ENCODE results near the gene DNM1L. TPM values are rescaled to one million over a fixed set of nuclear protein-coding genes. Genes with fewer than 3 reads are reported as not detected.
"Not testable (repeated sequence)": the region's sequence is repeated elsewhere in the genome, so short reads cannot be mapped to it uniquely, and the experiment has no call there.

DNM1L gene
- total RNA-seq, 2 donors from 2014 or later, result 44.7 to 67.6 TPM

- no peaks in the 10 kb centered on the region for H3K4me1 Mint-ChIP-seq
- H3K9me3 Mint-ChIP-seq, result no peaks in the 10 kb centered on the region
- no peak for ATAC-seq (replicated peaks)
- peaks cover 64% of the 10 kb centered on the region for H3K36me3 Mint-ChIP-seq (ENCODE audit: low read depth)
- no peak overlapping the region for H3K27ac Mint-ChIP-seq
- no peaks in the 10 kb centered on the region for H3K27me3 Mint-ChIP-seq
- H3K4me3 Mint-ChIP-seq, result no peak overlapping the region
These were observed 35.7 kb downstream of the DNM1L start for GRCh38 chr12:32714772-32715171.

GRCh38 chr12:32718926-32719325 lies 39.8 kb downstream of the DNM1L start:
- no peak overlapping the region for H3K27ac Mint-ChIP-seq
- H3K9me3 Mint-ChIP-seq, result no peaks in the 10 kb centered on the region
- no peak overlapping the region for H3K4me3 Mint-ChIP-seq
- H3K4me1 Mint-ChIP-seq, result no peaks in the 10 kb centered on the region
- ATAC-seq (replicated peaks), result no peak
- no peaks in the 10 kb centered on the region for H3K27me3 Mint-ChIP-seq
- H3K36me3 Mint-ChIP-seq (ENCODE audit: low read depth), result peaks cover 63% of the 10 kb centered on the region

- Mint-ChIP-seq H3K36me3 (ENCODE audit: low read depth) (peaks cover 90% of the 10 kb centered on the region), H3K4me1 (peaks cover 11% of the 10 kb centered on the region)
- H3K9me3 Mint-ChIP-seq; H3K4me3 Mint-ChIP-seq; H3K27me3 Mint-ChIP-seq; H3K27ac Mint-ChIP-seq; ATAC-seq (replicated peaks): not testable (repeated sequence)
These were observed 46.2 kb downstream of the DNM1L start for GRCh38 chr12:32725308-32725707.

GRCh38 chr12:32726286-32726685 lies 47.2 kb downstream of the DNM1L start:
- Mint-ChIP-seq H3K36me3 (ENCODE audit: low read depth) (peaks cover 87% of the 10 kb centered on the region), H3K4me1 (peaks cover 11% of the 10 kb centered on the region), H3K27ac (peak overlapping the region; percentile 76), H3K27me3 (no peaks in the 10 kb centered on the region), H3K9me3 (no peaks in the 10 kb centered on the region), H3K4me3 (no peak overlapping the region)
- no peak for ATAC-seq (replicated peaks)

DNA sequence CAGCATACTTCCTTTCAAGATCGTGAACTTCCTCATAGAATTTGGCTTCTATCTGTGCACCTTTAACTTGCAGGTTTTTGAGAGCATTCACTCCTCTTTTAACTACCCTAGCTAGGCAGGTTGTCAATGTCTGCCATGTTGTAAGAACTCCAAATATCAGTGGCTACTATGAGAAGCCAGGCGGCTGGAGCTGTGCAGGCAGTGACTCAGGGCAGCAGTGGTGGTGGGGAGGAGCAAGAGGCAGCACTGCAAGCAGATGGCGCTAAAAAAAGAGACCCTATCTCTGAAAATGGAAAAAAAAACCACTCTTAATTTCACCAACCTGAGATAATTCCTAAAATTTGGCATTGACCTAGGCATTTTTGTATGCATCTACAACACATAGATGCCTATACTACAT lies 48.1 kb downstream of the DNM1L start:
- H3K4me3 Mint-ChIP-seq, result no peak overlapping the region
- H3K9me3 Mint-ChIP-seq, result no peaks in the 10 kb centered on the region
- H3K36me3 Mint-ChIP-seq (ENCODE audit: low read depth), result peaks cover 87% of the 10 kb centered on the region
- H3K27ac Mint-ChIP-seq, result peak overlapping the region; percentile 76
- H3K27me3 Mint-ChIP-seq, result no peaks in the 10 kb centered on the region
- H3K4me1 Mint-ChIP-seq, result peaks cover 11% of the 10 kb centered on the region
- ATAC-seq (replicated peaks), result no peak

GRCh38 chr12:32734952-32735351 lies 55.9 kb downstream of the DNM1L start:
- H3K27me3 Mint-ChIP-seq, result no peaks in the 10 kb centered on the region
- H3K4me1 Mint-ChIP-seq, result no peaks in the 10 kb centered on the region
- H3K36me3 Mint-ChIP-seq (ENCODE audit: low read depth), result peaks cover 96% of the 10 kb centered on the region
- no peak overlapping the region for H3K4me3 Mint-ChIP-seq
- no peak overlapping the region for H3K27ac Mint-ChIP-seq
- H3K9me3 Mint-ChIP-seq, result no peaks in the 10 kb centered on the region
- no peak for ATAC-seq (replicated peaks)

DNA sequence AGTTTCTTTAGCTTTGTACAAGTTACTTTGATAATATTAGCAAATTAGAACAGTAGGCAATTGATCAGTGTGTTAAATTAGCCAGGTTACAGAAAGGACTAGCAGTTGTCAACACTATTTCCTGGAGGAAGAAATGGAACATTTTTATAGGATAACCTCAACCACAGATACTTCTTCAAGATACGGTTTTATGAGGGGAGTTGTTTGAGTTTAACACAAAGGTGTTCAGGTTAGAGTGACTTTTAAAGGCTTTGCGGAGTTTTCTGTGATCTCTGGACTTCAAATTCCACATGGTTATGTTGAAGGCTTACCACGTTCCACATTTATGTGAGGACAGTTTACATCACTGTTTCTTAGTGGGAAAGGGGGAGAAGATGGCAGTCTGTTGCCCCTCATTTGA lies 57.3 kb downstream of the DNM1L start:
- ATAC-seq (replicated peaks), result no peak
- Mint-ChIP-seq H3K4me3 (no peak overlapping the region), H3K27me3 (no peaks in the 10 kb centered on the region), H3K27ac (peak overlapping the region; percentile 39), H3K4me1 (no peaks in the 10 kb centered on the region), H3K9me3 (no peaks in the 10 kb centered on the region), H3K36me3 (ENCODE audit: low read depth) (peaks cover 99% of the 10 kb centered on the region)

DNA sequence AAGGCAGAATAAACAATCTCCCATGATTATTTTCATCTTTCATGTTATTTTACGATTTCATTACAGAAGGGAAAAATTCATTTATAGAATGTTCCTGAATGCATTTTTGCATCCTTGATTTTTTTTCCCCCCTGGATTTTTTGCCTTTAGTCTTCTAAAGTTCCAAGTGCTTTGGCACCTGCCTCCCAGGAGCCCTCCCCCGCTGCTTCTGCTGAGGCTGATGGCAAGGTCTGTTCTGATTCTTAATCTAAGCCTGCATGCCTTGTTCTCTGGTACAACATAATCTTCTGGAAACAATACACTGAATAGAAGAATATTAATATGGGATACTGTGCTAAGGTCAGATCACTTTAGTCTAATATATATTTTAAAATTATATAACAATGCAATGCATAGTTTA lies 58.6 kb downstream of the DNM1L start:
- H3K36me3 Mint-ChIP-seq (ENCODE audit: low read depth), result peaks cover 99% of the 10 kb centered on the region
- no peak overlapping the region for H3K27ac Mint-ChIP-seq

GRCh38 chr12:32739279-32739678 lies 60.2 kb downstream of the DNM1L start:
- no peak for ATAC-seq (replicated peaks)
- Mint-ChIP-seq H3K9me3 (no peaks in the 10 kb centered on the region), H3K4me3 (no peak overlapping the region), H3K4me1 (peaks cover 5% of the 10 kb centered on the region), H3K27ac (peak overlapping the region; percentile 41), H3K36me3 (ENCODE audit: low read depth) (peaks cover 99% of the 10 kb centered on the region), H3K27me3 (no peaks in the 10 kb centered on the region)

More for the DNA sequence above, 58.6 kb downstream of the DNM1L start:
- Mint-ChIP-seq H3K9me3 (no peaks in the 10 kb centered on the region), H3K4me1 (no peaks in the 10 kb centered on the region), H3K27me3 (no peaks in the 10 kb centered on the region), H3K4me3 (no peak overlapping the region)
- no peak for ATAC-seq (replicated peaks)

- Mint-ChIP-seq H3K9me3 (no peaks in the 10 kb centered on the region), H3K4me3 (no peak overlapping the region), H3K27ac (no peak overlapping the region), H3K4me1 (peaks cover 5% of the 10 kb centered on the region), H3K36me3 (ENCODE audit: low read depth) (peaks cover 99% of the 10 kb centered on the region), H3K27me3 (no peaks in the 10 kb centered on the region)
- ATAC-seq (replicated peaks), result no peak
These were observed 63.0 kb downstream of the DNM1L start for GRCh38 chr12:32742133-32742532.

DNA sequence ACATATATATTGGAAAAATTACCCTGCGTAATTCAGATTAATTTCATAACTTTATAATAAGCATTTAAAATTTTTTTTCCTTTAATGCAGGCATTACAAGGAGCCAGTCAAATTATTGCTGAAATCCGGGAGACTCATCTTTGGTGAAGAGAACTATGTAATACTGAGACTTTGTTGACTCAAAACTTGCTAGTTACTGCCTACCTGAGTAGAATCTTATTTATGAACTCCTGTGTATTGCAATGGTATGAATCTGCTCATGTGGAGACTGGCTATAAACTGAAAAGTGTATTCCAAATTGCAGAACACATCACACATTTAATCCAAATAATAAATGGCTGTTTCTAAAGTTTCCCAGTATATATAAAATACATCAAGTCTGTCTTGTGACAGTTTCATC lies 64.2 kb downstream of the DNM1L start:
- no peaks in the 10 kb centered on the region for H3K27me3 Mint-ChIP-seq
- peaks cover 5% of the 10 kb centered on the region for H3K4me1 Mint-ChIP-seq
- ATAC-seq (replicated peaks), result peak; percentile 31
- H3K36me3 Mint-ChIP-seq (ENCODE audit: low read depth), result peaks cover 99% of the 10 kb centered on the region
- no peak overlapping the region for H3K4me3 Mint-ChIP-seq
- no peaks in the 10 kb centered on the region for H3K9me3 Mint-ChIP-seq
- peak overlapping the region; percentile 63 for H3K27ac Mint-ChIP-seq

GRCh38 chr12:32753605-32754004 lies 74.5 kb downstream of the DNM1L start:
- H3K27ac Mint-ChIP-seq, result peak overlapping the region; percentile 87
- peak overlapping the region; percentile 94 for H3K4me3 Mint-ChIP-seq
- peaks cover 10% of the 10 kb centered on the region for H3K4me1 Mint-ChIP-seq
- ATAC-seq (replicated peaks), result no peak
- no peaks in the 10 kb centered on the region for H3K9me3 Mint-ChIP-seq
- H3K27me3 Mint-ChIP-seq, result no peaks in the 10 kb centered on the region
- peaks cover 59% of the 10 kb centered on the region for H3K36me3 Mint-ChIP-seq (ENCODE audit: low read depth)

DNA sequence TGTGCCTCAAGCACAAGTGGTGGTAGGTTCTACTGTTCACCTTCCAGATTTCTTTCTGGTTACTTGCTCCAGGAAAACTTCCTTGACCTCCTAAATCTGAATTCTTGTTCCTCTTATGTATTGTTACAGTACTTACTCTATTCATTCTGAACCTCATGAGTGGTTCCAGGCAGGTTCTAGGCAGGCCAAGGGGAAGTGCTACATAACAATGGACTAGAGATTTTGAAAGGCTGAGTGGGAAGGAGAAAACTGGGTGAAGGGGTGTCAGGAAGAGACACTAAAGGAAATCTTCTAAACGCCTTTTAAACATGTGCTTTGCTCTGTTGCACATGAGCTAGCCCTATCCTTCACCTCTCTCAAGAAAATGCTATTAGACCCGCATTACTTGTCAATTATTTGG lies 75.0 kb downstream of the DNM1L start:
- ATAC-seq (replicated peaks), result no peak
- H3K4me1 Mint-ChIP-seq, result peaks cover 10% of the 10 kb centered on the region
- peak overlapping the region; percentile 87 for H3K27ac Mint-ChIP-seq
- no peaks in the 10 kb centered on the region for H3K27me3 Mint-ChIP-seq
- H3K36me3 Mint-ChIP-seq (ENCODE audit: low read depth), result peaks cover 54% of the 10 kb centered on the region
- H3K9me3 Mint-ChIP-seq, result no peaks in the 10 kb centered on the region
- peak overlapping the region; percentile 94 for H3K4me3 Mint-ChIP-seq

- Mint-ChIP-seq H3K27ac (peak overlapping the region; percentile 87), H3K4me3 (peak overlapping the region; percentile 94), H3K27me3 (no peaks in the 10 kb centered on the region), H3K9me3 (no peaks in the 10 kb centered on the region), H3K4me1 (peaks cover 10% of the 10 kb centered on the region), H3K36me3 (ENCODE audit: low read depth) (peaks cover 43% of the 10 kb centered on the region)
- peak; percentile 67 for ATAC-seq (replicated peaks)
These were observed 76.1 kb downstream of the DNM1L start for GRCh38 chr12:32755051-32755653.

- H3K27ac Mint-ChIP-seq, result peak within 1 kb of the TSS; percentile 87
- H3K4me1 Mint-ChIP-seq, result peaks cover 10% of the 10 kb centered on the region
- peaks cover 36% of the 10 kb centered on the region for H3K36me3 Mint-ChIP-seq (ENCODE audit: low read depth)
- H3K9me3 Mint-ChIP-seq, result no peaks in the 10 kb centered on the region
- H3K4me3 Mint-ChIP-seq, result peak within 1 kb of the TSS; percentile 94
- peak; percentile 92 for ATAC-seq (replicated peaks)
- H3K27me3 Mint-ChIP-seq, result no peaks in the 10 kb centered on the region
These were observed 76.8 kb downstream of the DNM1L start, which contains the start of gene YARS2 for GRCh38 chr12:32755654-32756475. Gene YARS2, minus strand, starts transcription at chr12:32755897. Its CDS starts 23 bp downstream, at chr12:32755874.

All from activated T-helper 17 cell treated with anti-CD3 and anti-CD28 coated beads, Interleukin-2, amount 50 U/mL, for 72 hours (primary cell).